ENCODE measurements around the gene PODN. TPM values are rescaled to one million over a fixed set of nuclear protein-coding genes. Genes with fewer than 3 reads are reported as not detected.

The PODN gene, protein sequence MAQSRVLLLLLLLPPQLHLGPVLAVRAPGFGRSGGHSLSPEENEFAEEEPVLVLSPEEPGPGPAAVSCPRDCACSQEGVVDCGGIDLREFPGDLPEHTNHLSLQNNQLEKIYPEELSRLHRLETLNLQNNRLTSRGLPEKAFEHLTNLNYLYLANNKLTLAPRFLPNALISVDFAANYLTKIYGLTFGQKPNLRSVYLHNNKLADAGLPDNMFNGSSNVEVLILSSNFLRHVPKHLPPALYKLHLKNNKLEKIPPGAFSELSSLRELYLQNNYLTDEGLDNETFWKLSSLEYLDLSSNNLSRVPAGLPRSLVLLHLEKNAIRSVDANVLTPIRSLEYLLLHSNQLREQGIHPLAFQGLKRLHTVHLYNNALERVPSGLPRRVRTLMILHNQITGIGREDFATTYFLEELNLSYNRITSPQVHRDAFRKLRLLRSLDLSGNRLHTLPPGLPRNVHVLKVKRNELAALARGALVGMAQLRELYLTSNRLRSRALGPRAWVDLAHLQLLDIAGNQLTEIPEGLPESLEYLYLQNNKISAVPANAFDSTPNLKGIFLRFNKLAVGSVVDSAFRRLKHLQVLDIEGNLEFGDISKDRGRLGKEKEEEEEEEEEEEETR
- not detected in 2 replicates for total RNA-seq

DNA sequence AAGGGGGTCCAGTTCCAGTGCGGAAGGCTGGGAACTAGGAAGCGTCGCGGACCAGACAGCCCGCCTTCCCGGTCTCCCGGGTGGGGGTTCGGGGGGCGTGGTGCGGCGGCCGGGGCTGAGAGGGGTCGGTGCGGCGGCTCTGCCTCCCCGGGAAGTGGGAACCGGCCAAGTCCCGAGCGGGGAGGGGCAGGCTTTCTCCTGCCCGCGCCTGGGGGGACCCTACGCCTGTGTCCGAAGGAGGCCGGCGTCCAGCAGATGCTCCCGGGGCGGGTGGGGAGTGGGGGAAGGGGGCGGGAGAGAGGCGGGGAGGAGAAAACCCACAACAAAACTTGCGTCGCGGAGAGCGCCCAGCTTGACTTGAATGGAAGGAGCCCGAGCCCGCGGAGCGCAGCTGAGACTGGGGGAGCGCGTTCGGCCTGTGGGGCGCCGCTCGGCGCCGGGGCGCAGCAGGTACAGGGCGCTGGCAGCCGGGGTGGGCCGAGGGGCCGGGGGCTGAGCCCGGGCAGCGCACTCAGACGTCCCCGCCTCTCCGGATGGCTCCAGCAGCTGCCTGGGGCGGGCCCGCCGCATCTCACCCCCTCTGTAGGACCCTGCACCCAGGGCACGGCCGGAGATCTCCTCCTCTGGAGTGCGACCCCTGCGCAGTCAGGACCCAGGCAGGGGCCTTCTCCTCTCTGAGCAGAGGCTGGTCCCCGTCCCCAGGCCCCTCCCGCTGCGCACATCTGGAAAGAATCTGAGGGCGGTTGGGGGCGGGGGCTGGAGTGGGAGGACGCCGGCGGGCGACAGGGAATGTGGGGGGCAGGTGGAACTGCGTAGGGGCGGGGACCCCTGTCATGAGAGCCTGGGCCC lies at the start of gene PODN:
PODN (plus strand) TSS at position 355 of the 849 bp plus-strand sequence. CDS start 7,643 bp downstream, outside the sequence.
- intact Hi-C loops (cut with micrococcal nuclease): no loop called here

DNA sequence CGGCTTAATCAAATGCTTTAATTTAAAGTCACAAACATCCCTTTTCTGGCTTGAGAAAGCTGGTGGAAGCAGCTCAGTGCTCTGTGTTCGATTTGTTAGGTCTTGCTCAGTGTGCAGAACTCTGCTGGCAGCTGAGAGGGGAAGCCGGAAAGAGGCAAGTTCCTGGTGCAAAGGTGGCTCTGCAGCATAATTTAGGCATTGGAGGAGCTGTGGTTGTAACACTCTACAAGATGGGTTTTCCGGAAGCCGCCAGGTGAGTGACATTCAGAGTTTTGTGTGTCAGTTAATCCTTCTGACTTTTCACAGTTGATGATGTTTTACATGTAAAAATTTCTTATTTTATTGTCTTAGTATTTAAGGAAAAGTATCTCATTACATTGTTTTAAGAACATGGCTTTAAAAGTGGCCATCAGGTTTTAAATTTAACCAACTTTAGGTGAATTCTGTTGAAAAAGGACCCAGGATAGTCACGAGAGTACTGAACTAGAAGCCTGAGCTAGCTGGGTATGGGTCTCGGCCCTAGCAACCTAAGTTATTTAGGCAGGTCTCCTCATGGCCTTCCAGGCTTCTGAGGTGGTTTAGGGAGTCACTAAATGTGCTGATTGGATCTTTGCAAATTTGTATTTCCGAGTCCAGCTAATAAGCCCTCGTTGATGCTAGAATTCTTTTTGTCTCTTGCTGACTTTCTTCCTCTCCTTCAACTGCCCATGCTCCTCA lies 47.1 kb upstream of the PODN start:
- intact Hi-C loops (cut with micrococcal nuclease): loop anchor here (5.0 kb wide), 2 partner anchors 88 to 288 kb away; partner anchors contain the start of genes SCP2 and ZYG11B

DNA sequence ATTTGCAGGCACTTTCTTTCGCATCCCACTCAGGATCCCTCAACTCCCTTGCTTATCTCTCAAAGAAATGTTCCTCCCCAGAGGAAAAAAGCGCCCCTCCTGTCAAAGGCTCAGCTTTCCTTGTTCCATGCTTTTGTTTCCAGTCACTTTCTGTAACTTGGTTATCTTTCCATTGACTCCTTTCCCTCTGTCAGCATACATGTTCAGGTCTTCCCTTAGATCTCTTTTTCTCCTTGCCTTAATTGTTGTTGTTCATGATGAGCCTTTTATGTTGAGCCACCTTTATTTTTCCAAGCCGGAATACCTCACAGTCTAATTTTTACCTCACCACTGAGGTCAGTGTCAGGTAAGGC lies 46.5 kb upstream of the PODN start:
- intact Hi-C loops (cut with micrococcal nuclease): loop anchor here (5.0 kb wide), 2 partner anchors 88 to 288 kb away; partner anchors contain the start of genes SCP2 and ZYG11B

DNA sequence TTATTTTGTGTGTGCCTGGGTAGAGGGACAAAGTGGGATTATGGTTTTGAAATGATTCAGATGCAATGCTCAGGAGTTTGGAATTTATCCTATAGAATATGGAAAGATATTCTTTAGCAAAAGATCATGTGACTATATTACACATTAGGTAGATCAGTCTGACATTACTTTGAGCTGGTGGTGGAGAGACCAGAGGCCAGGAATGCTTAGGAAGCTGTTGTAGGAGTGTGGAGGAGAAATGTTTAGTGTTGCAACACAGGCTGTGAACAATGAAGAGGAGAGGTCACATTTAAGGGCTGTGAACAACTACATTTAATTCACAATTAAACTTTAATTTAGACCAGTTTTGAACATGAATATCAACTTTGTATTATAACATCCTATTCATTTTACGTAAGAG lies 45.3 kb upstream of the PODN start:
- intact Hi-C loops (cut with micrococcal nuclease): loop anchor here (5.0 kb wide), 2 partner anchors 89 to 289 kb away; partner anchors contain the start of genes SCP2 and ZYG11B

DNA sequence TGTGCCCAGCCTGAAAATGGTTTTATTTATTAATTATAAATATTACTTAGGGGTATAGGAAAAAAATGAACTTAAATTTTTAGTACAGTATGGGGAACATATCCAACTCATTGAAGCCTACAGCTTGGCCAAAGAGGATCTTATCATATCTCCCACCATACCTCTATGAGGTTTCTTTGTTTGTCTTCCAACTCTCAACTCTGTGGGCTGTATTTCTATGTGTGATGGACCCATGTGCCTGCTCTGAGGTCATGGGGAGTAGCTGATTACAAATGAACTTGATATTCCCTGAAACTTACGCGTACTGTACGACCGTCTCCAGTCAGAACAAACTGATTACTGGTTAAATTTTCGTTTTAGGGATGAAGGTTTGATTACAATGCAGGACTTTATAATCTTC lies 41.4 kb upstream of the PODN start:
- intact Hi-C loops (cut with micrococcal nuclease): no loop called here

DNA sequence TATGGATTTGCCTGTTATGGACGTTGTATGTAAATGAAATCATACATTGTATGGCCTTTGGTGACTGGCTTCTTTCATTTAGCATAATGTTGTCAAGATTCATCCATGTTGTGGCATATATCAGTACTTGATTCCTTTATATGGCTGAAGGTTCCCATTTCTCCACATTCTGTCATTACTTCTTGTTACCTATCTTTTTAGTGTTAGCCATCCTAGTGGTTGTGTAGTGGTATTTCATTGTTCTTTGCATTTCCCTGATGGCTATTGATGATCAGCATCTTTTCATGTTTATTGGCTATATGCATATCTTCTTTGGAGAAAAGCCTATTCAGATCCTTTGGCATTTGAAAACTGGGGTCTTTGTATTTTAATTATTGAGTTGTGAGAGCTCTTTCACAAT lies 39.8 kb upstream of the PODN start:
- intact Hi-C loops (cut with micrococcal nuclease): no loop called here

DNA sequence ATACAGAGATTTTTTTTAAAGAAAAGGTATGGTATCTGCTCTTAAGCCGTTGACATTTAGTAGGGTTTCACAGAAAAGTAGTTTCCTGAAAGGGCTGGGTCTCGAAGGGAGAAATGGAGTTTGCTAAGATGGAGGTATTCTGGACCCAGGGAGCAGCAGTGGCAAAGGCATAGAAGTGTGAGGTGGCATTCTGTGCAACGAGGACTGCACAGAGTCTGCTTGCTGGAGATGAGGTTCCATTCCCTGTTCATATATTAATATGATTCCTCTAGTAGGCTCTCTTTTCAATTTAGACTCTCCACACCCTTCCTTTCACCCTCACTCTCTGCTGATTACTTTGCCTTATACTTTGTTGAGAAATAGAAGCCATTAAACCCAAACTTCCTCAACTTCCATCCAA lies 38.5 kb upstream of the PODN start:
- intact Hi-C loops (cut with micrococcal nuclease): no loop called here

DNA sequence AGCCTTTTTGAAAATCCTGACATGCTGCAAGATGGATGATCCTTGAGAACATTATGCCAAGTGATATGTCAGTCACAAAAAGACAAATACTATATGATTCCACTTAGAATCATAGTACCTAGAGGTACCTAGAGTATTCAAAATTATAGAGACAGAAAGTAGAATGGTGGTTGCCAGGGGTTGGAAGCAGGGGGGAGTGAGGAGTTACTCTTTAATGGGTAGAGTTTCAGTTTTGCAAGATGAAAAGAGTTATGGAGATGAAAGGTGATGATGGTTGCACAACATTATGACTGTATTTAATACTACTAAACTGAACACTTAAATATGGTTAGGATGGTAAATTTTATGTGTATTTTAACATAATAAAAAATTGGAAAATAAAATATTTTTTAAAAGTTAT lies 37.9 kb upstream of the PODN start:
- intact Hi-C loops (cut with micrococcal nuclease): no loop called here

DNA sequence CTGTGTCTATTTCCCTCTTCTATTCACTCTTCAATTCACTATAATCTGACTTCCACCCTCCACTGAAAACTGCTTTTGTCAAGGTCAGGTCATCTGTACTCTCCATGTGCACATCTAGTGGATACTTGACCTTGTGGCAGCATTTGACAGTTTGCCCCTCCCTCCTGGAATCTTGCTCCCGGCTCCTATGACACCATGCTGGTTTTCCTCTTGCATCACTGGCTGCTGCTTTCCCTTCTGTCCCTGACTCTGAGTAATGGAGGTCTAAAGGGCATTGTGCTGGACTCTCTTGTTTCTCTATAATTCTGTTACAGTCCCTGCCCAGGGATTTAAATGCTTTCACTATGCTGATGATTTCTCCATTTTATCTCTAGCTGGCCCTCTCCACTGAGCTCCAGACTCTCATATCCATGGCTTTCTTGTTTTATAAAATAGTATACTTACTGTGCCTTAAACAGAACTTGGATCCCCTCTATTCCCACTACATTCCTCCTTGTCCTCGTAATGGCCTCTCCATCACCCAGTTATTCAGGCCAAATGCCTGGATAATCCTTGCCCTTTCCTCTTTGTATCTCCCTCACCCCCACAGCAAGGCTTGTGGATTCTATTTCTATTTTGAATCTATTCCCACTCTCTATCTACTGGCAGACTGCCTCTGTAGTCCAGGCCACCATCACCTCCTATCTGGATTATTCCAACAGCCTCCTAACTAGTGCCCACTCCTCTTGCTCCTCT lies 36.8 kb upstream of the PODN start:
- intact Hi-C loops (cut with micrococcal nuclease): no loop called here

DNA sequence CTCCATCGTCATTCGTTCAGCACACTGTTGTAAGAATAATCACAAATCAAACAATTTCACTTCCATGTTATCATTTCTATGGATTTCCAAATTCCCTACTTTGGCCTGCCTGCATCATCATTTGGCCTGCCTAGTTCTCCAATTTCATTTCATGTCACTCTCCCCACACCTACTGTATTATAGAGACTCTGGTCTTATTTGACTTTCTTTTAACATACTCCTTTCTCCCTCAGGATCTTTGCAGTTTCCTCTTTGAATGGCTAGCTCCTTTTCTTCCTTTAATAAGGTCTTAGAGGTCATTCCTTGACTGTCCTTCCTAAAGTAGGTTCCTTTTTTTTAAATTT lies 36.3 kb upstream of the PODN start:
- intact Hi-C loops (cut with micrococcal nuclease): no loop called here

DNA sequence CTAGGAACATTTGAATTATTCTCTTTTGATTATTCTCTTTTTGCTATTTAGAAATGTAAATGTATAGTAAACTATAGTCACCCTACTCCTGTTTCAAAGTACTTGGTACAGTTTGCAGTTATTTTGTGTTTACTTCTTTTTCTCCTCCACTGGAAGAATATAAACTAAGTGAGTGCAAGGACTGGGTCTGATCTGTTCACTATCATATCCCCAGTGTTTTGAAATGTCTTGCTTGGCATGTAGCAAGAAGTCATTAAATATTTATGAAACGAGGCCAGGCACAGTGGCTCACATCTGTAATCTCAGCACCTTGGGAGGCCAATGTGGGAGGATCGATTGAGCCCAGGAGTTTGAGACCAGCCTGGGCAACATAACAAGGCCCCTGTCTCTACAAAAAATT lies 35.8 kb upstream of the PODN start:
- intact Hi-C loops (cut with micrococcal nuclease): no loop called here

DNA sequence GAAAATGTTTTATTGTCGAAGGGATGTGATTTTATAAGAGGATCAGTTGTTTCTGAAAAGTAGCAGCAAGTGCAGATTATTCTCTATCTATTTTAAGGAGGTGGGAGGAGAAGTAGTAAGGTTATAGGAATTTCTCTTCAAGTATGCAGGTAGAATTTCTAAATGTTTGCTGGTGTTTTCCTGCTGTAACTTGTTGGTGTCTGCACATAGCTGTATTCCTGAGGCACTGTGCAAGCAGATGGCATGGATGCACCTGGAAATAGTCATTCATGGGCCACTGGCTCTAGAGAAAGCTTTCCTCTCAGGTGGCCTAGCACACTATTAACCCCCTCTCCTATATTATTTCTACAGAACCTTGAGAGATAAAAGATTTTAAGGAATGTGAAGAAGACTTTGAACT lies 30.3 kb upstream of the PODN start:
- intact Hi-C loops (cut with micrococcal nuclease): no loop called here

DNA sequence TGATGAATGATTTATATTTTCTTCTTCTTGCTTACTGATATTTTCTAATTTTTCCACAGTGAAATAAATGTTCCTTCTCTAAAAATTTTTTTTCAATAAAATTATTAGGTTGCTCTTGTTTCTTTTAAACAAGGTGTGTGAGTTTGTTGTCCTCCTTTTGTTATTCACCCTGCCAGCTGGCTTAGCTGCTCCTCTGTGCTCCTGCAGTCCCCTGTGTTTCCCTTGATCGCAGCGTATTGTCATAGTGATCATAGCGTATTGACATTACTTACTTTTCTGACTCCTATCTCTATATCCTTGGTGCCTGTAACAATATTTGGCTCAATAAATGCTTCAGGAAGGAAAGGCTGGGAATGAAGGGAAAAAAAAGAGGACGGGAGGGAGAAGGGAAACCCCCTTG lies 24.9 kb upstream of the PODN start:
- intact Hi-C loops (cut with micrococcal nuclease): no loop called here

DNA sequence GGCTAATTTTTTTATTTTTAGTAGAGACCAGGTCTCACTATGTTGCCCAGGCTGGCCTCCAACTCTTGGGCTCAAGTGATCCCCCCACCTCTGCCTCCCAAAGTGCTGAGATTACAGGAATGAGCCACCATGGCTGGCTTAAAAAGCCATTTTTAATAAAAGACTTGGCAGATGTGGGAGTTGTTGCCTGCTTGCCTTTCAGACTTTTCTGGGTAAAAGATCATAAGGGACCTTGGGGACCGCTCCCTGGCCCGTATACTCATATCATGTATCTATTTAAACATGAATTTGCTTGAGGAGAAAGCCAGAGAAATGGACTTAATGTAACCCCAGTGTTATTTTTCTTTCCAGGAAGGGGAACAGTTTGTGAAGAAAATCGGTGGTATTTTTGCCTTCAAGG lies 23.4 kb upstream of the PODN start:
- intact Hi-C loops (cut with micrococcal nuclease): no loop called here

DNA sequence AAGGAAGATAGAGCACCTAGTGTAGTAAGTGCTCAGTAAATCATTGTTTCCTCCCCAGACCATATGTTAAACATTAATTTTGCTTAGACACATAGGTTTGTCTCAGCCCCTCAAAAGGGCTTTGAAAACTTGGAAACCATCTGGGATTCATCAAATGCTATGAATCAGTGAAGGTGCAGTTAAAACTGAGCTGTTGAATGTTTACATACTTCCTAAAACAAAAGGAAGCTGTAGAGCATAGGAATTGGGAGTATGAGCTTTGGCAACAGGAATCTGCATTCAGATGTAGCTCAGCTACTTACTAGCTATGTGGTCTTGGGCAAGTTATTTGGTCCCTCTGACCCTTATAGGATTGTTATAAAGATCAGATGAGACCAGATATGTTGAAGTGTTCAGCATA lies 18.7 kb upstream of the PODN start:
- intact Hi-C loops (cut with micrococcal nuclease): no loop called here

DNA sequence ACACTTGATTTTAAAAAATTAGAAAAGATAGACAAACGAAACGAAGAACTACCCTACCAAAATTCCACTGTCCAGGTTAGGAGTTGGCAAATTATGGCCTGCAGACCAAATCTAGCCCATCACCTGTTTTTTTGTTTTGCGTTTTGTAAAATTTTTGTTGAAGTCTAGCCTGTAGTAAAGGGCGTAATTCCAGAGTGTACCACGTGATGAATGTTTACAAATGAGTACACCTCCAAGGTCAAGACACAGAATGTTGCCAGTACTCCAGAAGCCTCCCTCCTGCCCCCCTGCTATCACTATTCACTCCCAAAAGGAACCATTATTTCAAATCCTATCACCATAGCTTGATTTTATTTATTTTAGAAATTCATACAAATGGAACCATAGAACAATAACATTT lies 17.1 kb upstream of the PODN start:
- intact Hi-C loops (cut with micrococcal nuclease): no loop called here

DNA sequence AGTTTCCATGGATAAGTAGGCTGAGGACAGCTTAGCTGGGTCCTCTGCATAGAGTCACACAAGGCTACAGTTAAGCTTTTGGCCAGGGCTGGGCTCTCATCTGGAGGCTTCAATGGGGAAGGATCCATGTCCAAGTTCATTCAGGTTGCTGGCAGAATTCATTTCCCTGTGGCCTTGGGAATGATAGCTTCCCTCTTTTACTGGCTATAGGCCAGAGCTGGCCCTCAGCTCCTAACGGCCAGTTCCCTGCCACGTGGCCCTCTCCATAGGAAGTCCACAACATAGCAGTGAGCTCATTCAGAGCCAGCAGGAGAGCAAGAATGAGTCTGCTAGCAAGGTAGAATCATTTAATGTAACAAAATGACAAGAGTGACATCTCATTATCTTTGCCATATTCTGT lies 15.1 kb upstream of the PODN start:
- intact Hi-C loops (cut with micrococcal nuclease): no loop called here

DNA sequence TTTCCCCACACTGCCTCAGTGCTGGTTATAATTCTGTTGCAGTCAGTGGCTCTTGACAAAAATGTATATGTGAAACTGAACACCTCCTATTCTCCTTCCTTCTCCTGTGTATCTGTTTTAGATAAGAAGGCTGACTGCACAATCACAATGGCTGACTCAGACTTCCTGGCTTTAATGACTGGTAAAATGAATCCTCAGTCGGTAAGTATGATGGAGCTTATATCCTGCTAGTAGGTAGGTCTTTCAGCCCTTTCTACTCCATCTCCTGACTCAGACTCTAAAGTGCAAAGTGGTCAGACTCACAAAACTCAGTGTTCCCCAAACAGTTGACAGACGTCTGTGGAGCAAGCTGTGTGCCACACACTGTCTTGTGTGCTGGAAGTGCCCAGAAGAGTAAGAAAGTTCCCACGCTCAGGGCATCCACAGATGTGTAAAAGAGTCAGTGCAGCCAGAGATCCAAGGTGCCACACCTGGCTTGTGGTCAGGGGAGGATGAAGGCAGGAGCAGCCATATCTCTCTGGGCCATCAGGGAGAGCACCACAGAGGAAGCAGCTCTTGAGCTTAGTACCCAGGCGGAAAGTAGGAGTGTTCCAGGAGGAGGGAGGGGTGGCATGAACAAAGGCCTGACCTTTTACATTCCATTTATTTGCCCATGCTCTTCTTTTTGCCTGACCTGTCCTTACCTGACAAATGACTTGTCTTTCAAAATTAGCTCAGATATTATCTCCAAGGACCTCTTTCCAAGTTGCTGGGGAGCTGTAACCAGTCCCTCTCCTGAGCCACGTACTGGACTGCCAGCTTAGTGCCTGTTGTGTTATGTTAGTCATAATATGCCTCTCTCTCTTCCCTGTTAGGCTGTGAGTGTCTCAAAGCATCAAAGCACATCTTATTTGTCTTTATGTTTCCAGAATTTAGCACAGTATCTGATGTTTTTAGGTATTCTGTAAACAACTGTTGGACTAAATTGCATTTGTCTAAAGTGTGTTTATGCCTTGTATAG lies 14.0 kb upstream of the PODN start:
- intact Hi-C loops (cut with micrococcal nuclease): no loop called here

DNA sequence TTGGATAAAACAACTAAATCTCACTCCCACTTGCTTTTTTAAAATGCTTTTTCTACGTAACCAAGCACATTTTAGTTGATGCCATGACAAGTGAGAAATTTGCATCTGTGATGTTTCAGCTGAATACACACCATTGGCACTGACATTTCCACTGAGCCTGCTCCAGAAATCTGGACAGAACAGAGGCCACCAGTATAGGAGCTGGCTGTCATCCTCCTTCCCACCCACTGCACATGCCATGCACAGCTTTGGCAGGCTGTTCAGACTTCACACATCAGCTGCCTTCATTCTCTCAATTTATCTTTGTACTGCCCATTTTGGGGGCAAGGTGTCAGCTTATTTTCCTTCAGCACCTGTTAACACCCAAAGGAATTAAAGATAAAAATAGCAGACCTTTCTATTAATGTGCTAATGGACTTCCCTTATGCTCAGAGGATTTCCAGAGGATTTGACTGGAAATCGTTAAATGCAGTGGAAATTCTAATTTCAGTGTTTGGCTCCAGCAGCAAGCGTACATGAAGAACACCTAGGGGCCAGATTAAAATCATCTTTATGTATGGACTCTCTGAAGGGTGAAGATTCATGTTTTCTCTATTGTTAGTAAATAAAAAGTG lies 12.9 kb upstream of the PODN start:
- intact Hi-C loops (cut with micrococcal nuclease): no loop called here

All from T-helper 2 cell treated with Interferon-gamma antibody and Interleukin-4, amounts not matched to agents 100 ng/mL and 5 ng/mL, for 36 hours (primary cell).